ENCODE data around the gene BNC2.
"Not testable (repeated sequence)": the region's sequence is repeated elsewhere in the genome, so short reads cannot be mapped to it uniquely, and the experiment has no call there.

BNC2 gene

DNA sequence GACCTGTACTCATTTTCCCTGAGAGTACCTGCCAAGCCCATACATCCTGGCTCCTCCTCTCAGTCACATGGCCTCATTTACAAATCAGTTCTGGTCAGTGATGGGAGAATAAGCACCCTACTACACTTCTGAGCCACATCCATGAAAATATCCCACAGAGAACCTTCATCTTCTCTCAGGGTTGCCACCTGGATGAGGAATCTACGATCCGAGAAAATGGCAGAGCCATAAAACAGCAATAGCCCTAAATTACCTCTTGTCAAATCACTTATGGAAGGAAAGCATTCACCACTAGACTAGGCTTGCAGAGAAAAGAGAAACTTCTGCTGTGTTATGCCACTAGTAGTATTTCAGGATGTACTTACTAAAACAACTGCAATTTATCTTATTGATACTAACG, 324.8 kb downstream of the BNC2 start:
- H3K27me3 Mint-ChIP-seq (ENCODE audit: low read depth) = no peaks in the 10 kb centered on the region
- no peak overlapping the region for H3K4me3 Mint-ChIP-seq
- no peak for DNase-seq (ENCODE audit: low spot score)
- no peaks in the 10 kb centered on the region for H3K4me1 Mint-ChIP-seq (ENCODE audit: low read depth)
- H3K27ac Mint-ChIP-seq = no peak overlapping the region
- H3K36me3 Mint-ChIP-seq (ENCODE audit: low read depth) = no peaks in the 10 kb centered on the region
- H3K9me3 Mint-ChIP-seq = no peaks in the 10 kb centered on the region

DNA sequence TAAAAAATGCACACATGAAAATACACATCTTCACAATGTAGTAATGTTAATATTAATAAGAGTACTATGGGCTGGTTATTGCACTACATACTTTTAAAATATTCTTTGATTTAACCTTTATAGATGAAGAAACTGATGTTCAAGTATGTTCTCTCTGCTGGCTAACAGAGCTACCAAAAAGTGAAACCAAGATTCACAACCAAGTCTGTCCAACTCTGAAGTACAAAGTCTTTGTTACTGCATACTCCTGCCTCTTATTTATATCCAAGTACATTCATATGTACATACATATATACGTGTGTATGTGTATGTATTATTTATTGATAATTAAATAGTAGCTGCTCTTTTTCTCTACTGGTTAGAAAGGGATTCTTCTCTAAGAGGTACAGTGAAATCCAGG, 325.6 kb downstream of the BNC2 start:
- no peaks in the 10 kb centered on the region for H3K4me1 Mint-ChIP-seq (ENCODE audit: low read depth)
- H3K36me3 Mint-ChIP-seq (ENCODE audit: low read depth) = no peaks in the 10 kb centered on the region
- no peaks in the 10 kb centered on the region for H3K27me3 Mint-ChIP-seq (ENCODE audit: low read depth)
- H3K27ac Mint-ChIP-seq = no peak overlapping the region
- no peaks in the 10 kb centered on the region for H3K9me3 Mint-ChIP-seq
- H3K4me3 Mint-ChIP-seq = no peak overlapping the region
- DNase-seq (ENCODE audit: low spot score) = no peak

- H3K27ac Mint-ChIP-seq = no peak overlapping the region
- H3K4me3 Mint-ChIP-seq = no peak overlapping the region
- H3K27me3 Mint-ChIP-seq (ENCODE audit: low read depth) = no peaks in the 10 kb centered on the region
- no peaks in the 10 kb centered on the region for H3K4me1 Mint-ChIP-seq (ENCODE audit: low read depth)
- no peaks in the 10 kb centered on the region for H3K36me3 Mint-ChIP-seq (ENCODE audit: low read depth)
- no peaks in the 10 kb centered on the region for H3K9me3 Mint-ChIP-seq
- DNase-seq (ENCODE audit: low spot score) = no peak
Observed at GRCh38 chr9:16543686-16544085, 326.8 kb downstream of the BNC2 start.

- Mint-ChIP-seq H3K9me3 (no peaks in the 10 kb centered on the region), H3K36me3 (ENCODE audit: low read depth) (no peaks in the 10 kb centered on the region), H3K27ac (no peak overlapping the region), H3K4me3 (no peak overlapping the region), H3K27me3 (ENCODE audit: low read depth) (no peaks in the 10 kb centered on the region), H3K4me1 (ENCODE audit: low read depth) (no peaks in the 10 kb centered on the region)
- DNase-seq (ENCODE audit: low spot score) = no peak
Observed at GRCh38 chr9:16543225-16543624, 327.2 kb downstream of the BNC2 start.

DNA sequence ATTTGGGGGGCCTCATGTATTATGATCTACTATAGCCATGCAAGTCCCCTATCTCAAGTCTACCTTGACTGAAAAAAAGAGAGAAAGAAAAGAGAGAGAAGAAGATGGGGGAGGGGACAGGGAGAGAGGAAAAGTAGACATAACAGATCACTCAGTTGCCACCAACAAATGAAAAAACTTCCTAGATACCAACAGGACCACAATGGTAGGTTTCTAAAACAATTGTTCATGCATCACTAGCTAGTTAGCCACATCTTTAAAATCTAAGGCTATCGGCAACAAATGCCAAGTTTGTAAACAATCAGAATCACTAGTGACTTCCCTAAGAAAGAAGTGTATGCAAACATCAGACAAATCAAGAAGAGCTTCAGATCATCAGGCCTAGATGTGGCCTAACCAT, 328.2 kb downstream of the BNC2 start:
- Mint-ChIP-seq H3K4me1 (ENCODE audit: low read depth) (no peaks in the 10 kb centered on the region), H3K27me3 (ENCODE audit: low read depth) (no peaks in the 10 kb centered on the region), H3K27ac (no peak overlapping the region), H3K9me3 (no peaks in the 10 kb centered on the region), H3K36me3 (ENCODE audit: low read depth) (no peaks in the 10 kb centered on the region), H3K4me3 (no peak overlapping the region)
- DNase-seq (ENCODE audit: low spot score) = no peak

DNA sequence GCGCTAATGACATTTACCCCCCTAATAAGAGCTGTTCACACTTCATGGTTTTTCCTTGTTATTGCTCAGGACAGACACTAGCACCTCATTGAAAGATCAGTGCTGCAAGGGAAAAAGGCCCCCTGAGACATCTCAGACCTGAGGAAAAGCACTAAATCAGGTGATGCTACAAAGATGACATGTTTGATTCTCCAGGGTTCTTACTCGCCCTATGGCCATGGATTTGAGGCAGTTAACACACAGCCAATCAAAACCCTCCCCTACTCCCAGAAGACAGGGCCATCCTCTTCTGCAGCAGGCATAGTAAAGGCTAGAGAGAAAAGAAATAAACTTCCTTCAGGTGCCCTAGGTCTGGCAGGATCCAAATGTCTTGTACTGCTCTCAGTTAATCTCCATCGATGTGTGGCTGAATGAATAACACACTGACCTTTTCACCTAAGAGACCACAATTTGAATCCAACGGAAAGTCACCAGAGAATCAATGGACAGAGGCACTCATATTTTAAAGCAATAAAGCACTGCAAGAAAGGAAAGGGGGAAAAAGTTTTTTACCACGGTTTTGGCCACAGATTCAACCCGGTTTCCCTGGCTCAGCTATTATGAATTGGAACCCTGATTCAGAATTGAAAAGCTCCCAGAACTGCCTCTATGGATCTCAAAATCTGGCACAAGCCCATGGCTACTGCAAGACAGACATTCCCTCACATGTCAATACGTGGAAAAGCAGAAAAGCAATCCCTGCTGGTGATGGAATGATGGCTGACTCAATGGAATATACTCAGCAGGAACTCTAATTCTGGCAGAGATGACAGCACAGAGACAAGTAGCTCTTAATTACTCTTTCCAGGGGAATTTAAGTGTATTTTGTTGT, 329.5 kb downstream of the BNC2 start:
- Mint-ChIP-seq H3K27ac (no peak overlapping the region), H3K4me3 (no peak overlapping the region), H3K9me3 (no peaks in the 10 kb centered on the region), H3K27me3 (ENCODE audit: low read depth) (no peaks in the 10 kb centered on the region), H3K36me3 (ENCODE audit: low read depth) (no peaks in the 10 kb centered on the region), H3K4me1 (ENCODE audit: low read depth) (no peaks in the 10 kb centered on the region)
- DNase-seq (ENCODE audit: low spot score) = no peak

GRCh38 chr9:16539626-16540025, 330.8 kb downstream of the BNC2 start:
- not testable (repeated sequence) for H3K27me3 Mint-ChIP-seq (ENCODE audit: low read depth); H3K27ac Mint-ChIP-seq; H3K9me3 Mint-ChIP-seq; H3K4me3 Mint-ChIP-seq; H3K36me3 Mint-ChIP-seq (ENCODE audit: low read depth); H3K4me1 Mint-ChIP-seq (ENCODE audit: low read depth); DNase-seq (ENCODE audit: low spot score)

DNA sequence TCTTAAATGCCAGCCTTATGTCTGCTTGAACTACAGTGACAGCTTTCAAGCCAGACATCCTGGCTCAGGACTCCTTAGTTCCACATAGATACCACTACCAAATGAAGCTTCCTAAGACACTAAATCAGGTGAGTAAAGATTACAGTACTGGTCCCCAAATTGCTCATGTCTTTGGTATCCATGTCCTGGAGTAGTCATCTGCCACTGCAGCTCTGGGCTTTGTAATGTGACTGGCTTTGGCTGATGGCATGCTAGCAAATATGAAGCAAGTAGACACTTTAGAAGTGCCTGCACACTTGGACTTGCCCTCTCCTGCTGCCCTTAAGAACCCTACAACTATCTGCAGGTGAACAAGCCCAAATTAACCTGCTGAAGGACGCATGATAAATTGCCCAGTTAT, 334.9 kb downstream of the BNC2 start:
- H3K4me1 Mint-ChIP-seq (ENCODE audit: low read depth) = no peaks in the 10 kb centered on the region
- H3K4me3 Mint-ChIP-seq = no peak overlapping the region
- no peaks in the 10 kb centered on the region for H3K36me3 Mint-ChIP-seq (ENCODE audit: low read depth)
- H3K27me3 Mint-ChIP-seq (ENCODE audit: low read depth) = no peaks in the 10 kb centered on the region
- no peak for DNase-seq (ENCODE audit: low spot score)
- H3K27ac Mint-ChIP-seq = no peak overlapping the region
- no peaks in the 10 kb centered on the region for H3K9me3 Mint-ChIP-seq

GRCh38 chr9:16532681-16533450, 337.6 kb downstream of the BNC2 start:
- DNase-seq (ENCODE audit: low spot score) = no peak
- H3K4me1 Mint-ChIP-seq (ENCODE audit: low read depth) = no peaks in the 10 kb centered on the region
- H3K9me3 Mint-ChIP-seq = no peaks in the 10 kb centered on the region

GRCh38 chr9:16532272-16532671, 338.2 kb downstream of the BNC2 start:
- no peaks in the 10 kb centered on the region for H3K4me1 Mint-ChIP-seq (ENCODE audit: low read depth)
- H3K27me3 Mint-ChIP-seq (ENCODE audit: low read depth) = no peaks in the 10 kb centered on the region
- no peak overlapping the region for H3K27ac Mint-ChIP-seq
- H3K9me3 Mint-ChIP-seq = no peaks in the 10 kb centered on the region
- no peak for DNase-seq (ENCODE audit: low spot score)
- no peaks in the 10 kb centered on the region for H3K36me3 Mint-ChIP-seq (ENCODE audit: low read depth)
- H3K4me3 Mint-ChIP-seq = no peak overlapping the region

More at GRCh38 chr9:16532681-16533450, 337.6 kb downstream of the BNC2 start:
- no peak overlapping the region for H3K4me3 Mint-ChIP-seq
- H3K27me3 Mint-ChIP-seq (ENCODE audit: low read depth) = no peaks in the 10 kb centered on the region
- no peak overlapping the region for H3K27ac Mint-ChIP-seq
- H3K36me3 Mint-ChIP-seq (ENCODE audit: low read depth) = no peaks in the 10 kb centered on the region

GRCh38 chr9:16530669-16531642, 339.5 kb downstream of the BNC2 start:
- no peak for DNase-seq (ENCODE audit: low spot score)
- H3K4me1 Mint-ChIP-seq (ENCODE audit: low read depth) = no peaks in the 10 kb centered on the region
- H3K27me3 Mint-ChIP-seq (ENCODE audit: low read depth) = no peaks in the 10 kb centered on the region
- H3K36me3 Mint-ChIP-seq (ENCODE audit: low read depth) = no peaks in the 10 kb centered on the region
- no peak overlapping the region for H3K4me3 Mint-ChIP-seq
- no peaks in the 10 kb centered on the region for H3K9me3 Mint-ChIP-seq
- no peak overlapping the region for H3K27ac Mint-ChIP-seq

DNA sequence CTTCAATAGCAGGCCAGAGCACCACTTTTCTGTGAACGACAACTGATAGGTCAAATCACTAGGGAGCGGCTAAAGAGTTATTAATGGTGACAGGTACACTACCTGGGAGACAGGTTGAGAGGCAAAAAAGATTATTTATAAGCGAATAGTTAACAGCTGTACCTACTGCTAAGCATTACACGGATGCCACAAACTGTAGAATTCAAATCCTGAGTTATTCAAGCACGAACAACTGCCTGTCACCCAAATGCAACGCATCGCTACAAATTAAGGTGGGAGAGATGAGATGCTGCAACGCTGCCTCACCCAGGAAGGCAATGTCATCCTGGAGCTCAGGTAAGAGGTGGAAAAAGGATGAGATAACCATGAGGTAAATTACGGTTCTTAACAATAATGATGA, 342.9 kb downstream of the BNC2 start:
- DNase-seq (ENCODE audit: low spot score) = no peak
- H3K36me3 Mint-ChIP-seq (ENCODE audit: low read depth) = no peaks in the 10 kb centered on the region
- H3K4me3 Mint-ChIP-seq = no peak overlapping the region
- no peaks in the 10 kb centered on the region for H3K27me3 Mint-ChIP-seq (ENCODE audit: low read depth)
- H3K4me1 Mint-ChIP-seq (ENCODE audit: low read depth) = no peaks in the 10 kb centered on the region
- no peaks in the 10 kb centered on the region for H3K9me3 Mint-ChIP-seq
- no peak overlapping the region for H3K27ac Mint-ChIP-seq

GRCh38 chr9:16526380-16526779, 344.1 kb downstream of the BNC2 start:
- H3K4me3 Mint-ChIP-seq = no peak overlapping the region
- no peak overlapping the region for H3K27ac Mint-ChIP-seq
- DNase-seq (ENCODE audit: low spot score) = no peak
- no peaks in the 10 kb centered on the region for H3K36me3 Mint-ChIP-seq (ENCODE audit: low read depth)
- no peaks in the 10 kb centered on the region for H3K27me3 Mint-ChIP-seq (ENCODE audit: low read depth)
- H3K4me1 Mint-ChIP-seq (ENCODE audit: low read depth) = no peaks in the 10 kb centered on the region
- no peaks in the 10 kb centered on the region for H3K9me3 Mint-ChIP-seq

DNA sequence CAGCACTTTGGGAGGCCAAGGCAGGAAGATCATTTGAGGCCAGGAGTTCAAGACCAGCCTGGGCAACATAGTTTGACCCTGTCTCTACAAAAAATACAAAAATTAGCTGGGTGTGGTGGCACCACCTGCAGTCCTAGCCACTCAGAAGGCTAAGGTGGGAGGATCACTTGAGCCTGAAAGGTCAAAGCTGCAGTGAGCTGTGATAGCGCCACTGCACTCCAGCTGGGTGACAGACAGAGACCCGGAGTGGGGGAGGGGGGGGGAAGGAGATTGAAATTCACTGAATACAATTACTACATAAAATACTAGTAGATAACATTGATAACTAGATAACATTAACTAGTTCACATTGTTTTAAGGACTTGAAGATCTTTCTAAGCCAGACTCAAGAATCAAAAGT, 345.6 kb downstream of the BNC2 start:
- Mint-ChIP-seq H3K9me3 (peaks cover 4% of the 10 kb centered on the region), H3K36me3 (ENCODE audit: low read depth) (no peaks in the 10 kb centered on the region), H3K4me1 (ENCODE audit: low read depth) (no peaks in the 10 kb centered on the region), H3K4me3 (no peak overlapping the region), H3K27me3 (ENCODE audit: low read depth) (no peaks in the 10 kb centered on the region), H3K27ac (no peak overlapping the region)
- no peak for DNase-seq (ENCODE audit: low spot score)
